Measurements from ENCODE around the gene PROM1.

The PROM1 gene

GRCh38 chr4:16083241-16084191 lies at the start of gene PROM1:
Gene PROM1 (minus strand): TSS chr4:16084023. CDS start chr4:16075906, 8,117 bp downstream.
- DNase-seq (ENCODE audit: low read depth) = no peak

GRCh38 chr4:16133406-16133805 lies 49.6 kb upstream of the PROM1 start:
- DNase-seq (ENCODE audit: low read depth) = no peak

GRCh38 chr4:16131293-16131692 lies 47.5 kb upstream of the PROM1 start:
- no peak for DNase-seq (ENCODE audit: low read depth)

- no peak for DNase-seq (ENCODE audit: low read depth)
These were observed 45.5 kb upstream of the PROM1 start for GRCh38 chr4:16129336-16129735.

- no peak for DNase-seq (ENCODE audit: low read depth)
These were observed 42.9 kb upstream of the PROM1 start for GRCh38 chr4:16126714-16127113.

GRCh38 chr4:16125571-16126445 lies 42.0 kb upstream of the PROM1 start:
- no peak for DNase-seq (ENCODE audit: low read depth)

GRCh38 chr4:16124232-16124631 lies 40.4 kb upstream of the PROM1 start:
- DNase-seq (ENCODE audit: low read depth) = no peak

- DNase-seq (ENCODE audit: low read depth) = no peak
These were observed 39.7 kb upstream of the PROM1 start for GRCh38 chr4:16123356-16124084.

- no peak for DNase-seq (ENCODE audit: low read depth)
These were observed 39.0 kb upstream of the PROM1 start for GRCh38 chr4:16122784-16123183.

- no peak for DNase-seq (ENCODE audit: low read depth)
These were observed 38.5 kb upstream of the PROM1 start for GRCh38 chr4:16122308-16122711.

- no peak for DNase-seq (ENCODE audit: low read depth)
These were observed 36.9 kb upstream of the PROM1 start for GRCh38 chr4:16120720-16121119.

- DNase-seq (ENCODE audit: low read depth) = no peak
These were observed 36.2 kb upstream of the PROM1 start for GRCh38 chr4:16119981-16120380.

GRCh38 chr4:16118090-16118489 lies 34.3 kb upstream of the PROM1 start:
- DNase-seq (ENCODE audit: low read depth) = no peak

GRCh38 chr4:16117164-16117563 lies 33.3 kb upstream of the PROM1 start:
- no peak for DNase-seq (ENCODE audit: low read depth)

GRCh38 chr4:16116493-16116990 lies 32.7 kb upstream of the PROM1 start:
- no peak for DNase-seq (ENCODE audit: low read depth)

- DNase-seq (ENCODE audit: low read depth) = no peak
These were observed 32.2 kb upstream of the PROM1 start for GRCh38 chr4:16116019-16116418.

- no peak for DNase-seq (ENCODE audit: low read depth)
These were observed 30.7 kb upstream of the PROM1 start for GRCh38 chr4:16114546-16114945.

GRCh38 chr4:16113741-16114140 lies 29.9 kb upstream of the PROM1 start:
- no peak for DNase-seq (ENCODE audit: low read depth)

- DNase-seq (ENCODE audit: low read depth) = no peak
These were observed 27.7 kb upstream of the PROM1 start for GRCh38 chr4:16111533-16111932.

GRCh38 chr4:16110661-16111290 lies 27.0 kb upstream of the PROM1 start:
- no peak for DNase-seq (ENCODE audit: low read depth)

GRCh38 chr4:16110199-16110598 lies 26.4 kb upstream of the PROM1 start:
- no peak for DNase-seq (ENCODE audit: low read depth)

Data from stimulated activated CD8-positive, alpha-beta memory T cell treated with anti-CD3 and anti-CD28 coated beads, Interleukin-12 subunit alpha, Interleukin-12 subunit beta, amount 100 ng/mL, for 4 hours (primary cell).